Transverse colon (tissue), 3 donors: ENCODE results near the gene PPFIA4.

ENCODE experiments used
- POLR2A ChIP-seq: fragments of 450-650 bp; IDR thresholded peaks from one replicate; pipeline ENCODE4 v1.6.1; 2016; ENCODE audit warnings: antibody characterized with exemption, mild to moderate bottlenecking, moderate library complexity
- POLR2AphosphoS5 ChIP-seq, 3 donors: sonication (generic); formaldehyde crosslinking; IDR thresholded peaks; one replicate each; pipeline ENCODE4 v1.6.1; 2016; ENCODE audit warnings: antibody characterized with exemption in 3 of 3

DNA sequence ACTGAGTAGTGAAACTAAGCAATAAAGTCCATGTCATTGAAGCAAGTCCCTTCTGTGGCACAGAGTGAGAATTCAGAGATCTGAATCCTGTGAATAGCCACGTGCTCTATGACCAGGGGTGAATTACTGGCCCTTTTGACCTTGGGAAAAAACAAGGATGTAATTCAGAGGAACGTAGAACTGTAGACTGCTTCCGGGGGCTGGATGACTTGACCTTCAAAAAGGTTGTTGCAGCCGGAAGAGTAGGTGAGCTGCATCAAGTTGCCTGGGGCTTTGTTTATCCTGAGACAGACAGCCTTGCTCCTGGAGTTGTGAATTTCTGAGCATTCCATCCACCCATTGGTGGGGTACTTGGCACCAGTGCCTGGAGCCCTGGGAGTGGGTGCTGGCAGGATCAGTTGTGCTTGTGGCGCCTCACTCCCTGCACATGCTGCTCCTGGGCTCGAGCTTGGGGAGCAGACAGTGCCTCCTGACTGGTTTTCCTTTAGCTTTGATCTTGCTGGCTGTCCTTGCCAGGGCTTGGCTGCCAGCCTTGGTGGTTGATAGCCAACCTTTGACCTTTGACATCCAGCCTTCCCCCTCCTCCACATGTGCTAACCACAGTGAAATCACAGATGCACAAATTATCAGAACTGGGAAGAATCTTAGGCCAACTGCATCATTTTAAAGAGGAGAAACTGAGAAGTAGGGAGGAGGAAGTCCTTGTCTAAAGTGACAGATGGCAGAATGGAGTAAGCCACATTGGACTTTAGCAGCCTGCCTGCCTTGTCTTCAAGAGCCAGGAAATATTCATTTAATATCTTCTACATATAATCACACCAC, 75.7 kb downstream of the PPFIA4 start:
- TF ChIP-seq POLR2A (no peak), POLR2AphosphoS5 (IDR thresholded peaks at IDR 0.05) (no peak)
